Stimulated activated memory B cell treated with anti-CD40 and anti-IgM and Interleukin-4, amounts not matched to agents 10 μg/mL and 1 μg/mL and 100 μg/mL, for 72 hours (primary cell): Measurements from ENCODE around the gene LAMA2.

ENCODE experiments used
- ATAC-seq: fragments of 150-1000 bp; cut with Tn5 transposase; 2 replicates; pipeline ENCODE4 v1.10.0; 2021
- H3K27ac Mint-ChIP-seq: one replicate; pipeline ENCODE4 v1.8.0; 2022; ENCODE audit warnings: mild to moderate bottlenecking, mixed read lengths
- H3K27me3 Mint-ChIP-seq: one replicate; pipeline ENCODE4 v1.8.0; 2022; ENCODE audit warnings: mixed read lengths
- H3K36me3 Mint-ChIP-seq: one replicate; pipeline ENCODE4 v1.8.0; 2022; ENCODE audit warnings: mixed read lengths
- H3K4me1 Mint-ChIP-seq: one replicate; pipeline ENCODE4 v1.8.0; 2022; ENCODE audit warnings: mixed read lengths
- H3K4me3 Mint-ChIP-seq: one replicate; pipeline ENCODE4 v1.8.0; 2022; ENCODE audit warnings: mild to moderate bottlenecking, moderate library complexity, mixed read lengths
- H3K9me3 Mint-ChIP-seq: one replicate; pipeline ENCODE4 v1.8.0; 2022; ENCODE audit warnings: mixed read lengths

Gene LAMA2

GRCh38 chr6:129440691-129441090, 557.8 kb downstream of the LAMA2 start:
- no peaks in the 10 kb centered on the region for H3K36me3 Mint-ChIP-seq
- H3K4me1 Mint-ChIP-seq = peaks cover 6% of the 10 kb centered on the region
- no peaks in the 10 kb centered on the region for H3K27me3 Mint-ChIP-seq
- ATAC-seq = no peak
- no peaks in the 10 kb centered on the region for H3K9me3 Mint-ChIP-seq
- no peak overlapping the region for H3K27ac Mint-ChIP-seq
- no peak overlapping the region for H3K4me3 Mint-ChIP-seq

- peak overlapping the region; percentile 37 for H3K27ac Mint-ChIP-seq
- H3K4me1 Mint-ChIP-seq = peaks cover 14% of the 10 kb centered on the region
- no peaks in the 10 kb centered on the region for H3K27me3 Mint-ChIP-seq
- no peak overlapping the region for H3K4me3 Mint-ChIP-seq
- no peaks in the 10 kb centered on the region for H3K36me3 Mint-ChIP-seq
- ATAC-seq = no peak
- H3K9me3 Mint-ChIP-seq = no peaks in the 10 kb centered on the region
Measured at GRCh38 chr6:129444683-129445082, 561.7 kb downstream of the LAMA2 start.

- H3K27ac Mint-ChIP-seq = no peak overlapping the region
- H3K9me3 Mint-ChIP-seq = no peaks in the 10 kb centered on the region
- no peaks in the 10 kb centered on the region for H3K36me3 Mint-ChIP-seq
- H3K4me3 Mint-ChIP-seq = no peak overlapping the region
- no peaks in the 10 kb centered on the region for H3K27me3 Mint-ChIP-seq
- ATAC-seq = no peak
- peaks cover 14% of the 10 kb centered on the region for H3K4me1 Mint-ChIP-seq
Measured at GRCh38 chr6:129446272-129447197, 563.6 kb downstream of the LAMA2 start.

GRCh38 chr6:129447198-129447565, 564.2 kb downstream of the LAMA2 start:
- ATAC-seq = no peak
- peaks cover 14% of the 10 kb centered on the region for H3K4me1 Mint-ChIP-seq
- H3K4me3 Mint-ChIP-seq = no peak overlapping the region
- no peaks in the 10 kb centered on the region for H3K36me3 Mint-ChIP-seq
- H3K9me3 Mint-ChIP-seq = no peaks in the 10 kb centered on the region
- H3K27me3 Mint-ChIP-seq = no peaks in the 10 kb centered on the region
- H3K27ac Mint-ChIP-seq = no peak overlapping the region

DNA sequence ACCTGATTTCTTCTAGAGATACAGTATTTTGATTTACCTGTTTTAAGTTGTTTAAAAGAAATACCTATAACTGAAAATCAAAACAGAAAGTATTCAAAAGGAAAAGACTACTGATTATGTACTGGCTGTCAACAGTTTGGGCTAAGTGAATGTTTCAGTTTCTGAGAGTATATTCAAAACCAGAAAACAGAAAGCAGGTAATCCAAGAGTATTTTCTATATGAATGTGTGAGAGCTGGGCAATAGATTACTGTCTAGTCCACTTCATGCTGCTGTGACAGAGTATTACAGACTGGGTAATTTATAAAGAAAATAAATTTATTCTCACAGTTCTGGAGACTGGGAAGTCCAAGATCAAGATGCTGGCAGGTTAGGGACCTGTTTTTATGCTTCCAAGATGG, 566.0 kb downstream of the LAMA2 start:
- peaks cover 14% of the 10 kb centered on the region for H3K4me1 Mint-ChIP-seq
- H3K9me3 Mint-ChIP-seq = no peaks in the 10 kb centered on the region
- H3K27ac Mint-ChIP-seq = no peak overlapping the region
- no peak overlapping the region for H3K4me3 Mint-ChIP-seq
- no peaks in the 10 kb centered on the region for H3K27me3 Mint-ChIP-seq
- ATAC-seq = peak; percentile 68
- no peaks in the 10 kb centered on the region for H3K36me3 Mint-ChIP-seq

DNA sequence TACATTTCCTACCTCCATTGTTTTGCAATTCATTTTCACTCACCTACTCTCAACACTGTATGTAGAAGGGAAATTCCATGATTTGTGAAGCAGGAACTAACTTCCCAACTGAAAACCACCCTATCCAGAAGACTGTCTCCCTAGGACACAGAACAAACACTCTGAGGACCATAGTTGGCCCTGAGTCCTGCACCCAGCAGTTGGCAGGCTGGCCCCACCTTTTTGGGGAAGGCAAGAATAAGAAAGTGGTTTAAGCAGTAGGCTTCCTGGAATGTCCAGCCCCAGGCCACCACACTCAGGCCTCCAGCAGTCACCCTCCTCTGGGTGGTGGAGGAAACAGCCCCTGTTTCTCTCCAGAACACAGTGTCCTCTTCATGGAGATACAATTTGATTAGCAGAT, 568.2 kb downstream of the LAMA2 start:
- Mint-ChIP-seq H3K36me3 (no peaks in the 10 kb centered on the region), H3K27ac (no peak overlapping the region), H3K4me1 (peaks cover 3% of the 10 kb centered on the region), H3K9me3 (no peaks in the 10 kb centered on the region), H3K4me3 (no peak overlapping the region), H3K27me3 (no peaks in the 10 kb centered on the region)
- ATAC-seq = no peak

DNA sequence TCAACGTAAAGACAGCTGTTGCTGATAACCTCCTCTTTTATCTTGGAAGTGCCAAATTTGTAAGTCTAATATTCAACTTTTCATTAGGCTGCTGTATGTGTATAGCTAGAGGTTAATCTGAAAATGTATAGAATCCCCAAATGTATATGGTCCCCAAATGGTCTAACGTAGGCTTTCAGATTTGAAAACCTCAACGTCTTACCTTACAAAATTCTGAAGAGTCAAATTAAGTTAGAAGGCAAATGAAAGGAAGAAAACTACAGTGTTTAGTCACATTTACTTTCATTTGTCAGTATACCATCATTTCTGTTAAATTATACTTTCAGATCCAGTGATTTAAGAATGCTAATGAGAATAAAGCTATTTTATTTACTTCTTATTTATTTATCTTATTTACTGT, 570.1 kb downstream of the LAMA2 start:
- ATAC-seq = no peak
- H3K27me3 Mint-ChIP-seq = no peaks in the 10 kb centered on the region
- H3K4me1 Mint-ChIP-seq = no peaks in the 10 kb centered on the region
- H3K4me3 Mint-ChIP-seq = no peak overlapping the region
- H3K27ac Mint-ChIP-seq = no peak overlapping the region
- H3K9me3 Mint-ChIP-seq = no peaks in the 10 kb centered on the region
- no peaks in the 10 kb centered on the region for H3K36me3 Mint-ChIP-seq

- Mint-ChIP-seq H3K4me1 (no peaks in the 10 kb centered on the region), H3K27me3 (no peaks in the 10 kb centered on the region), H3K4me3 (no peak overlapping the region), H3K36me3 (no peaks in the 10 kb centered on the region), H3K27ac (no peak overlapping the region), H3K9me3 (no peaks in the 10 kb centered on the region)
- no peak for ATAC-seq
Measured at GRCh38 chr6:129454488-129454887, 571.5 kb downstream of the LAMA2 start.

- no peaks in the 10 kb centered on the region for H3K36me3 Mint-ChIP-seq
- no peaks in the 10 kb centered on the region for H3K4me1 Mint-ChIP-seq
- no peak overlapping the region for H3K4me3 Mint-ChIP-seq
- no peak overlapping the region for H3K27ac Mint-ChIP-seq
- no peak for ATAC-seq
- H3K27me3 Mint-ChIP-seq = no peaks in the 10 kb centered on the region
- no peaks in the 10 kb centered on the region for H3K9me3 Mint-ChIP-seq
Measured at GRCh38 chr6:129455126-129455769, 572.3 kb downstream of the LAMA2 start.

DNA sequence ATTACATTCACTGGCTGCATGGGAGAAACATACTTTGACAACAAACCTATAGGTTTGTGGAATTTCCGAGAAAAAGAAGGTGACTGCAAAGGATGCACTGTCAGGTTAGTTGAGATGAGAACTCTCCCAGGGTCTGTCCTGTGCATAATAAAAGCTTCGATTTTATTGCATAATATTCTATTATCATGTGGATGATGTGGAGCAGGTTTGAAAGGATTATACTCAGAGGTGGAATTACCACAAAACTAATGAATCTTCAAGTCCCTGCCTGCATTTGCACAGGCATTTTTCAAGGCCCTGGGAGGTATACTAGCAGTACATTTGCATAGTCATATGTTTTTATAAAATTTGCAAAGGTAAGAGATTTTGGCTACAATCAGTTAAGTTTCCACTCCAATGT, 577.3 kb downstream of the LAMA2 start:
- Mint-ChIP-seq H3K27ac (no peak overlapping the region), H3K36me3 (no peaks in the 10 kb centered on the region), H3K27me3 (no peaks in the 10 kb centered on the region), H3K4me3 (no peak overlapping the region), H3K9me3 (no peaks in the 10 kb centered on the region), H3K4me1 (no peaks in the 10 kb centered on the region)
- ATAC-seq = no peak

DNA sequence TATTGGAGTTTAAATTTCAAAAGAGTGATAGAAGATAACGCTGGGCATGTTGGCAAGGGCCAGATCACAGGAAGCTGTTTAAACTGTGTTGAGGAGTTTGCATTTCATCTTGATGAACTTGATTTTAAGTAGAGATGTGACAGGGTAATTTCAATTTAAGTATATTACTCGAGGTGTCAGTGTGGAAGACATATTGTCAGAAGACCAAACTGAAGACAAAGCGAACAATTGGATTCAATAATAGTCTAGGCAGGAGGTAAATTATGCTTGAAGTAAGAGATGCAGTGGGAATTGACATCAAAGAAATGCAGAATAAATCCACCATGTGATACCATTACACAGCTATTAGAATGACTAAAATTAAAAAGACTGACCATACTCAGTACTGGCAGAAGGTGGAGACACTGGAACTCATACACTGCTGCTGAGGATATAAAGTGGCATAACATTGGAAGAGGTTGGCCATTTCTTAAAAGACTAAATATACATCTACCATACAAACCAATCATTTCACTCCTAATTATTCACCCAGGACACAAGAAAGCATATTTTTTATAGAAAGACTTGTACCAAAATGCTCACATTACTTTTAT, 586.2 kb downstream of the LAMA2 start:
- no peak overlapping the region for H3K4me3 Mint-ChIP-seq
- no peaks in the 10 kb centered on the region for H3K27me3 Mint-ChIP-seq
- ATAC-seq = no peak
- no peaks in the 10 kb centered on the region for H3K9me3 Mint-ChIP-seq
- H3K36me3 Mint-ChIP-seq = no peaks in the 10 kb centered on the region
- no peak overlapping the region for H3K27ac Mint-ChIP-seq
- no peaks in the 10 kb centered on the region for H3K4me1 Mint-ChIP-seq

GRCh38 chr6:129472239-129472638, 589.3 kb downstream of the LAMA2 start:
- H3K27me3 Mint-ChIP-seq = no peaks in the 10 kb centered on the region
- H3K36me3 Mint-ChIP-seq = no peaks in the 10 kb centered on the region
- ATAC-seq = no peak
- no peaks in the 10 kb centered on the region for H3K9me3 Mint-ChIP-seq
- no peak overlapping the region for H3K4me3 Mint-ChIP-seq
- H3K27ac Mint-ChIP-seq = no peak overlapping the region
- H3K4me1 Mint-ChIP-seq = no peaks in the 10 kb centered on the region

GRCh38 chr6:129473546-129473945, 590.6 kb downstream of the LAMA2 start:
- no peak overlapping the region for H3K4me3 Mint-ChIP-seq
- H3K4me1 Mint-ChIP-seq = no peaks in the 10 kb centered on the region
- no peaks in the 10 kb centered on the region for H3K9me3 Mint-ChIP-seq
- ATAC-seq = no peak
- no peaks in the 10 kb centered on the region for H3K27me3 Mint-ChIP-seq
- no peak overlapping the region for H3K27ac Mint-ChIP-seq
- no peaks in the 10 kb centered on the region for H3K36me3 Mint-ChIP-seq

DNA sequence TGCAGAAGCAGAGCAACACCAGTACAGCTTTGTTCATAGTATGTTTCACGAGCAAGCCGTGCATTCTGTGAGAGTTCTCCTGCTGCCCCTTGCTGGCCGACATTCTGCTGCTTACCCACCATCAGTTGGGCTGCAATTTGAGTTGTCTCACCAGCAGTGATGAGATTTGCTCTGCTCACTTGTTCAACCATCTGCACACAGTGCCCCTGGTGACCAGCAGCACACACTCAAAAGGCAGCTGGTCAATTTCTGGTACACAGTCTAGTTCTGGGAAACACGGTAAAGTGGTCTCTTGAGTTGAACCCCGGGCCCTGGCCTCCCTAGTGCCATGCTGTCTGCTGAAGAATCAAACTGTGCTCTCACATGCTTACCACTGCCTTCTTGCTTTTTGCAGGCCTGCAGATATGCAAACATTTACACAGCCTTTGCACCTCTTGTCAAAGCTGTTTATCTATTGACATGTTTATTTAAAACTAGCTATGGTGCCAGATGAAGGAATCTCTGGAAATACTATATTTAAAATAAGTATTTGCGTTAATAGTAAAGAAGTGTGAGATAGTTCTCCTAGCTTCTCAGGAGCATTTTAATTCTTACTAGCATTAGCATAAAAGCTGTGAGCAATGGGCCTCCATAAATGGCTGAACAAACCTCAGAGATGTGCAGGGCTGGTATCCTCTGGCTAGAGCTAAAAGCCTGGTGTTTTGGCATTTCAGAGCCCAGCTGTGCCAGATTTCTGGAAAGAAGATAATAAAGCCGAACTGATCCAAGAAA, 592.7 kb downstream of the LAMA2 start:
- H3K4me1 Mint-ChIP-seq = no peaks in the 10 kb centered on the region
- no peak overlapping the region for H3K27ac Mint-ChIP-seq
- no peak overlapping the region for H3K4me3 Mint-ChIP-seq
- no peaks in the 10 kb centered on the region for H3K36me3 Mint-ChIP-seq
- peaks cover 8% of the 10 kb centered on the region for H3K27me3 Mint-ChIP-seq
- ATAC-seq = no peak
- H3K9me3 Mint-ChIP-seq = no peaks in the 10 kb centered on the region

GRCh38 chr6:129476248-129476564, 593.3 kb downstream of the LAMA2 start:
- Mint-ChIP-seq H3K4me1 (no peaks in the 10 kb centered on the region), H3K27me3 (peaks cover 8% of the 10 kb centered on the region), H3K27ac (no peak overlapping the region), H3K36me3 (no peaks in the 10 kb centered on the region), H3K4me3 (no peak overlapping the region), H3K9me3 (no peaks in the 10 kb centered on the region)
- no peak for ATAC-seq
